Stimulated activated CD4-positive, alpha-beta T cell treated with anti-CD3 and anti-CD28 coated beads, Interleukin-15, amount 100 ng/mL, for 24 hours (primary cell): ENCODE measurements around the gene ELP4.
"Not testable (repeated sequence)": the region's sequence is repeated elsewhere in the genome, so short reads cannot be mapped to it uniquely, and the experiment has no call there.

Experiments
- DNase-seq: peaks from one replicate; pipeline ENCODE4 v3.0.0-alpha.2; 2020

ELP4 gene

GRCh38 chr11:31711137-31711536 lies 201.6 kb downstream of the ELP4 start:
- no peak for DNase-seq

GRCh38 chr11:31712851-31713250 lies 203.3 kb downstream of the ELP4 start:
- DNase-seq, result no peak

- DNase-seq, result no peak
These were observed 205.3 kb downstream of the ELP4 start for GRCh38 chr11:31714840-31715239.

GRCh38 chr11:31720225-31720624 lies 210.7 kb downstream of the ELP4 start:
- no peak for DNase-seq

- DNase-seq, result no peak
These were observed 211.3 kb downstream of the ELP4 start for GRCh38 chr11:31720671-31721365.

- DNase-seq, result no peak
These were observed 213.2 kb downstream of the ELP4 start for GRCh38 chr11:31722754-31723153.

GRCh38 chr11:31725176-31725575 lies 215.6 kb downstream of the ELP4 start:
- no peak for DNase-seq

GRCh38 chr11:31728432-31728831 lies 218.9 kb downstream of the ELP4 start:
- no peak for DNase-seq

- DNase-seq, result no peak
These were observed 230.6 kb downstream of the ELP4 start for GRCh38 chr11:31740131-31740530.

GRCh38 chr11:31740731-31741368 lies 231.3 kb downstream of the ELP4 start:
- DNase-seq, result not testable (repeated sequence)

- DNase-seq, result no peak
These were observed 238.0 kb downstream of the ELP4 start for GRCh38 chr11:31747581-31747980.

GRCh38 chr11:31757260-31757835 lies 247.8 kb downstream of the ELP4 start:
- no peak for DNase-seq

- DNase-seq, result no peak
These were observed 252.1 kb downstream of the ELP4 start for GRCh38 chr11:31761636-31762035.

- DNase-seq, result no peak
These were observed 253.7 kb downstream of the ELP4 start for GRCh38 chr11:31763296-31763695.

GRCh38 chr11:31764261-31764660 lies 254.7 kb downstream of the ELP4 start:
- DNase-seq, result no peak

GRCh38 chr11:31764766-31765165 lies 255.2 kb downstream of the ELP4 start:
- no peak for DNase-seq

- DNase-seq, result no peak
These were observed 257.5 kb downstream of the ELP4 start for GRCh38 chr11:31767066-31767465.

GRCh38 chr11:31767685-31768084 lies 258.1 kb downstream of the ELP4 start:
- no peak for DNase-seq

GRCh38 chr11:31768749-31769640 lies 259.4 kb downstream of the ELP4 start:
- DNase-seq, result no peak

- no peak for DNase-seq
These were observed 260.6 kb downstream of the ELP4 start for GRCh38 chr11:31770011-31770700.

- no peak for DNase-seq
These were observed 262.8 kb downstream of the ELP4 start for GRCh38 chr11:31772412-31772811.

- DNase-seq, result no peak
These were observed 269.8 kb downstream of the ELP4 start for GRCh38 chr11:31779374-31779791.

GRCh38 chr11:31780078-31780477 lies 270.5 kb downstream of the ELP4 start:
- DNase-seq, result no peak
